Measurements from ENCODE around the gene FSHB.
"Not testable (repeated sequence)": the region's sequence is repeated elsewhere in the genome, so short reads cannot be mapped to it uniquely, and the experiment has no call there.

FSHB gene

GRCh38 chr11:30260813-30261212, 30.0 kb downstream of the FSHB start:
- H3K27ac ChIP-seq: no peak overlapping the region
- no peak for DNase-seq (ENCODE audit: low read depth, low spot score)

- DNase-seq (ENCODE audit: low read depth, low spot score): no peak
- no peak overlapping the region for H3K27ac ChIP-seq
These were observed 31.0 kb downstream of the FSHB start for GRCh38 chr11:30261821-30262220.

DNA sequence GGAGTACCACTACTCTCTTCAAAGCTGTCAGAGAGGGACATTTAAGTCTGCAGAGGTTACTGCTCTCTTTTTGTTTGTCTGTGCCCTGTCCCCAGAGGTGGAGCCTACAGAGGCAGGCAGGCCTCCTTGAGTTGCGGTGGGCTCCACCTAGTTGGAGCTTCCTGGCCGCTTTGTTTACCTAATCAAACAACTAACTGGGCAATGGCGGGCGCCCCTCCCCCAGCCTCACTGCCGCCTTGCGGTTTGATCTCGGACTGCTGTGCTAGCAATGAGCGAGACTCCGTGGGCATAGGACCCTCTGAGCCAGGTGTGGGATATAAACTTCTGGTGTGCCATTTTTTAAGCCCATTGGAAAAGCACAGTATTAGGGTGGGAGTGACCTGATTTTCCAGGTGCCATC, 37.8 kb downstream of the FSHB start:
- not testable (repeated sequence) for DNase-seq (ENCODE audit: low read depth, low spot score); H3K27ac ChIP-seq

GRCh38 chr11:30270671-30271070, 39.9 kb downstream of the FSHB start:
- H3K27ac ChIP-seq: no peak overlapping the region
- no peak for DNase-seq (ENCODE audit: low read depth, low spot score)

DNA sequence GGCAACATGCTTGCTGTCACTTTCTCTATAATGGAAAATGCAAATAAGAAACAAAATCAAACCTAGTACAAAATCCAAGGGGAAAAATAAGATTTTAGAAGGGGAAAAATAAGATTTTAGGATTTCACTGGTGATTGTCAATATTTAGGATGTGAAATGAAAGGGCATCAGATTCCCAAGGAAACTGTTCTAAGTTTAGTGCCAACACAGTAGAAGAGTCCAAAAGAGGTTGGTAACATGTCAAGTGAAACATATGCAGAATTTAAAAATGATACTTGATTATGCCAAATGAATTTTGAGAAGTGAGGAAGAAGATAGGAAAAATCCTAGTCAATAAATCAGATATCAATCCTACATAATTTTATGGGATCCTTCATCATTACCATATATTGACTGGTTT, 46.4 kb downstream of the FSHB start:
- H3K27ac ChIP-seq: no peak overlapping the region
- no peak for DNase-seq (ENCODE audit: low read depth, low spot score)

DNA sequence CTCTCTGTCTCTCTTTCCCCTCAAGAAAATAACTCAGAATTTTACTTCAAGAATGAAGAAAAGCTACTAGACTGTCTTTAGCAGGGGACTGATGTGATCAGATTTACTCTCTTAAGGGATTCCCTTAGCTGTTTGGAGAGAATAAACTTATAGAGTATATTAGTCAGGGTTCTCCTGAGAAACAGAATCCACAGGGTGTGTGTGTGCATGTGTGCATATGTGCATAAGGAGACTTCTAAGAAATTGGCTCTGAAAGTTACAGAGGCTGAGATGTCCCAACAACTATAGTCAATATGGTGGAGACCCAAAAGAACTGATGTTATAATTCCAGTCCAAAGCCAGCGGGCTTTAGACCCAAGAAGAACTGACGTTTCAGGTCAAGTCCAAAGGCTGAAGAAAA, 49.0 kb downstream of the FSHB start:
- DNase-seq (ENCODE audit: low read depth, low spot score): no peak
- H3K27ac ChIP-seq: no peak overlapping the region

GRCh38 chr11:30281476-30282288, 50.9 kb downstream of the FSHB start:
- no peak overlapping the region for H3K27ac ChIP-seq
- DNase-seq (ENCODE audit: low read depth, low spot score): no peak

- no peak overlapping the region for H3K27ac ChIP-seq
- no peak for DNase-seq (ENCODE audit: low read depth, low spot score)
These were observed 51.4 kb downstream of the FSHB start for GRCh38 chr11:30282289-30282631.

Data from epithelial cell of prostate (primary cell).